Stimulated activated CD4-positive, alpha-beta T cell treated with anti-CD3 and anti-CD28 coated beads, Interleukin-15, amount 100 ng/mL, for 48 hours (primary cell): ENCODE measurements around the gene CAPZB.

Source experiments
- DNase-seq, 2 donors: peaks; one replicate each; pipeline ENCODE4 v3.0.0-alpha.2; 2020; ENCODE audit warnings: low read depth in 2 of 2

Gene CAPZB

GRCh38 chr1:19405761-19406487, 79.4 kb downstream of the CAPZB start:
- DNase-seq, result no peak

- DNase-seq, result no peak
Observed at GRCh38 chr1:19405195-19405760, 80.1 kb downstream of the CAPZB start.

DNA sequence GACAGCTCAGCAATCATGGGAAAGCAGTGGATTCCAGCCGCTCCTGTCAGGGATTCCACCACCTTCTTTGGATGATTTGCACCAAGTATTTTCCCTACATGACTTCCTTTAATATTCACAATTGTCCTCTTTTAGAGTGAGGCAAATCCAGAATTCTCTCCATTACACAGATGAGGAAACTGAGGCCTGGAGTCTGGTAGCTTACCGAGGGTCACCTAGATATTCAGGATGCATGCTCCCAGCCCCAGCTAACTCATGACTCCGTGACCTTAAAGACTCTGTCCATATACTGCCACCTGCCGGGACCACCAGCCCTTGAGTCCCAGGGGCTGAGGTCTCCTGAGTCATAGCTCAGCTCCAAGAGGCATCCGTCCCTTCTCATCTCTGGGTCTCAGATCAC, 80.6 kb downstream of the CAPZB start:
- no peak for DNase-seq

DNA sequence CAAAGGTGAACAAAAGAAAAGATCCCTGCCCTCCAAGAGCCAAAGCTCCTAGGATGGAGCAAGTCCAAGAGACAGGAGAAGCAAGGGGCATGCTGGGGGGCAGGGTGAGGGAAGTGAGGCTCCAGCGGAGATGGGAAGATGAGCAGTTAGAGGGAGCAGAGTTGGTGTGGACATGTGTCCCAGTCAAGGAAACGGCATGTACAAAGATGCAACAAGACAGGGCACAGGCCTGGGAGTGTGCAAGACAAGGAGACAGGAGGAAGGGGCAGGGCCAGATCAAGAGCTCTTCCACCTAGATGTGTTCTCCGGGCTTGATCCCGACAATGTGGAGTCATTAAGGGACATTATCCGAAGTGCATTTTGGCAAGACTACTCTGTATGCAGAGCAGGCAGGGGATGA, 82.1 kb downstream of the CAPZB start:
- no peak for DNase-seq

- DNase-seq, result no peak
Observed at GRCh38 chr1:19402031-19402813, 83.1 kb downstream of the CAPZB start.

DNA sequence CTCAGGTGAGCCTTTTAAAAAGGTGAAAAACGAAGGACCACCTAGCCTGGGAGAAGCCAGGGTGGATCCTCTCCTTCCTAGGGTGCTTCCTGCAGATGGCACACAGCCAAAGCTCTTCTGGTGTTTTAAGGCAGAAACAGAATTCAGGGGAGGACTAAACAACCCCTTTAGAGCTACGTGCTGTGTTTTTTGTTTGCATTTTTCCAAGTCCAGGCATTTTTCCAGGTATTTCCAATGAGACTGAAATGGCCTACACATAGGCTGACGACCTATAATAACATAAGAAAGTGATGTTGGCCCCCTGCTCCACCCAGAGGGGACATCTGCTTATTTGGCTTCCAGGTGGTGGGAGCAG, 83.8 kb downstream of the CAPZB start:
- DNase-seq, result no peak

- no peak for DNase-seq
Observed at GRCh38 chr1:19400875-19401534, 84.3 kb downstream of the CAPZB start.

GRCh38 chr1:19400192-19400611, 85.1 kb downstream of the CAPZB start:
- no peak for DNase-seq

- DNase-seq, result peak; percentile 38 to 42
Observed at GRCh38 chr1:19398309-19398760, 87.0 kb downstream of the CAPZB start.

- no peak for DNase-seq
Observed at GRCh38 chr1:19397217-19397945, 88.0 kb downstream of the CAPZB start.

DNA sequence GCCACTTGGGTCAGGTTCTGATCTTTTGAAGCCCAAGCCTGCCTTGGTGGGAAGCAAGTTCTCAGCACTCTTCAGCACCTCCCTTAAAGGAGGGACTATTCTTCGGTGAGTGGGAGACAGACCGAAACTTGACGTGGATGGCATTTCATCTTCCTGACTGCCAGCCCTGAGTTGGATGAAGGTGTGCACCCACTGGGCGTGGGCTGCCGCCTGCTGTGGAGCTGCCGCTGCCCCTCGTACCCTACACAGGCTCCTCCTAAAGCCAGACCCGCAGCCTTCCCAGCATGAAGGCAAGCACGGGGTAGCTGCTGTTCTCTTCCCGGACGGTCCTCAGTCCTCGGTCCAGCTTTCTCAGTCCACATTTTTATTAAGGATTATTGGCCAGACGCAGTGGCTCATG, 89.1 kb downstream of the CAPZB start:
- DNase-seq, result no peak

DNA sequence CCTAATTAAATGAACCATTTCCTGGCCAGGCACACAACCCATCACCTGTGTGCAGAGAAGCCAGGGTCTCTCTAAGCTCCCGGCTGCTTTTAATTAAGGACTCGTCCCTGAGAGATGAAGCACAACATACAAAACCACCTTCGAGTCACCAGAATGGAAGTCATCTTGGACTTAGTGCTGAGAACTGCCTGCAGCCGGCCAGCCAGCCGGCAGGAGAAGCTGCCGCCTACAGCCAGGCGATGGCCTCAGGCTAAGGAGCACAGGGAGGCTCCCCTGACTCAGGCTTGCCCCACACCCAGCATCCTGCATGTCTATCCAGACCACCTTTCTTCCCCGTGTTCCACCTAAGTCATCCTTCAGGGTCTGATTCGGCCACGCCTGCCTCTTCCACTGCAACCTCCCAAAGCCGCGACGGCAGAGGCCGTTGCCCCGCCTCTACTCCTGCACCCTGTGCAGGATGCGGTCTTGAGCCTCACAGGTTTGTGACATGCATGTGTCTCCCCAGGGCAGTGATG, 89.6 kb downstream of the CAPZB start:
- no peak for DNase-seq

DNA sequence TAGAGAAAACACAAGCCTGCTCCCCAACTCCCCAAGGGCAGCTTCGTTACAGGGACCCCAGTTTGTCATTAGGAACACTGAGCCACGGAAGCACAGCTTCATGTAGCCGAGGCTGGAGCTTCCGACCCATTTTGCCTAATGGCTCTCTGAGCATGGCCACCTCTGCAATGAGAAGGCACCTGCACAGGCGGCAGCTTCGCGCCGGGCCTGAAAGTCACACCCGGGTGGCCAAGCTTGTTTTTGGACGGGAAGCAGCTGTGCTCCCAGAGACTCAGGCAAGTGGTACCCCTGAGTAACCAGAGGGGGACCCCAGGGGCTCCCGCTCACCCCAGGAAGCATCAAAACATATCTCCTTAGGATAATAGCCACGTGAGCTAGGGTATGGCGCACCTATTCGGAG, 92.3 kb downstream of the CAPZB start:
- no peak for DNase-seq

- no peak for DNase-seq
Observed at GRCh38 chr1:19392221-19392620, 93.1 kb downstream of the CAPZB start.

- no peak for DNase-seq
Observed at GRCh38 chr1:19391596-19391981, 93.8 kb downstream of the CAPZB start.

DNA sequence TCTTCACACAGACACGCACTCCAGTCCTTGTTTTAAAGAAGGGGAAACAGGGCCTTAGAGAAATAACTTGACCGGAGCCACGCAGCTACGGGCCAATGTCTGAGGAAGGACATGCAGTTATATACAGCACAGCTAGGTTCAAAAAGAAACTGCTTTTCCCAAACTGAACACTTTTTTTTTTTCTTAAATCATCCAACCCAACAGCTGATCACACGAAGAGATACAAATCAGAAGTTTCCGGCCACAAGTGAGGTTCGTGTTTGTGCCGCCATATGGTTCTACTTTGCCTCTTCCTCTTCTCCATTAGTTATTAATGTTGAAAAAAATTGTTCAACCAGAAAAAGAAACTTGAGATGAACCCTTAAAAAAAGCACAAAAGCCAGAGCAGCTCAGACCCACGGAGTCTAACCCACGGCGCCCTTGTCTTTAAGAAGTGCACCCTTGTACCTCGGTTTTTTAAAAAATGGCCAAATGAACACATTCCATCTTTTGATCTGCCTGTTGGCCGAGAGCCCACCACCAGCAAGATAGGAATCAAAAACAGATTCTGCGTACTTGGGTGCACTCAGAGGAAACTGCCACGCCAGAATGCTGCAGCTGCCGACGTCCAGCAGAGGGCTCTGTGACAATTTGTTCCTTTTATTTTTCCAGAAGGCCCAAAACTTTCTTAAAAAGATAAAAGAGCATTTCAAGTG, 94.3 kb downstream of the CAPZB start:
- peak; percentile 31 to 46 for DNase-seq

DNA sequence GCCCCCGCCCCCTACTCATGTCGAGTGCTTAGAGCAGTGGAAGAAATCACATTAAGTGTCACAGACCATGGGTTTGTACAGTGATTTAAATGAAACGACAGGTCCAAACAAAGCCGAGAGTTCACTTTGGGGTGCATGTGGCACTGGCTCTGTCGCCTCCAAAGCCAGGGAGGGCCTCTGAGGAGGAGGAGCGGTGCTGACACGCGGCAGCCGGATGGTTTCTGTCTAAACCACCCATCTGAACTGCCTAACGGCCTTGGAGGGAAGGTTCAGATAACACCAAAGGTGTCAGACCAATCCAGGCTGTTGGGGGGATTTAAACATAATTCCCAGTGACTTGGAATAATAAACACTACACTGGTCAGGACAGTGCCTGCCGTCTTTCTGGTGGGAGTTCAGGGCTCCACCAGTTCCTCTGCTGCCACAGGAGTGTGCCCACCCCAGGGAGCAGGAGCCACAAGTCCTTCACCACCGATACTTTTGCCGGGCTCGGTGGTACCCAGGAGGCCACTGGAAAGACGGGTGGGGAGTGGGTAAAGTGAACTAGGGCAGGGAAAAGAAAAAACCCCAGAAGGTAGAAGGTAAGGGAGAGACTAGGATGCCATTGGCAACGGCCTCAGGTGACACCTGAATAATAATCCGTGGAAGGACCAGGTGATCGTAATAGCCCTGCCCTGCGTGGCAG, 95.0 kb downstream of the CAPZB start:
- no peak for DNase-seq

- DNase-seq, result no peak
Observed at GRCh38 chr1:19388980-19389379, 96.4 kb downstream of the CAPZB start.

GRCh38 chr1:19387045-19387467, 98.3 kb downstream of the CAPZB start:
- no peak for DNase-seq

DNA sequence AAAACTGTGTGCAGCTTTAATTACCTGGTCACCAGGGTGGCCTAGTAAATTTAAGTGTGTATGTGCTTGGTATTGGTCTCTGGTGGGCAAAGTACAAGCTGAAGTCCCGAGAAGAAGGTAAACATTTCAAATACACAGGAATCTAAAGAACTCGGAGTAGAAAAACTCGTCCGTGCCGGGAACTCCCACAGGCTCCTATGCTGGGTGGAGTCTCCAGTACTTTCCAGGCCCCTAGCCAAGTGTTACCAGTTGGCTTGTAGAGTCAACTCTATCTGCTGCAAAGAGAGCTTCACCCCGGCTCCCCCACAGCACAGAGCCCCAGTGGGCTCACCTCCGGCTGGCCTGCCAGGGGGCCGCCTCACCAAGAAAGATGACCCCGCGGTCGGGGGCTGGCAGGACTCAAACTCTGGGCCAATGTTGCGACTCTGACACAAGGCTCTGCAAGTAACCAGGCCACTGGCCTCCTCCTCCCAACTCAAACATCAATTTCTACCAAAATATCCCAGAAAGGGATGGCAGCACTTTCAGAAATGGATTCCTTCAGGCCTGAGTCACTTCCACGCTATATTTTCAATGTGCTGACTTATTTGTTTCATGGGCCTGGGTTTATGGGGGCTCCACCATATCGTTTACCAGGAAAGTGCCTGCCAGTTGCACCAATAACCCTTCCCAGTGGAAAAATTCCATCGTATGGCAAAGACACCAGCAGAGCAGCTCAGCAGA, 99.3 kb downstream of the CAPZB start:
- DNase-seq, result no peak
